Transverse colon (tissue), 4 donors: ENCODE measurements around the gene CEACAM16. TPM values are rescaled to one million over a fixed set of nuclear protein-coding genes. Genes with fewer than 3 reads are reported as not detected.
"Not testable (repeated sequence)": the region's sequence is repeated elsewhere in the genome, so short reads cannot be mapped to it uniquely, and the experiment has no call there.

Experiments used
- DNase-seq: peaks from one replicate; pipeline ENCODE4 v3.0.0-alpha.2; 2019
- H3K27ac ChIP-seq, 4 donors: fragments of 200-600 bp; sonication (generic); 2 replicates each; pipeline ENCODE4 v1.5.1; 2016 to 2018; ENCODE audit warnings: inconsistent platforms in 4 of 4
- H3K27me3 ChIP-seq: fragments of 200-600 bp; sonication (generic); 2 replicates; pipeline ENCODE4 v1.5.1; 2017; ENCODE audit warnings: inconsistent platforms
- H3K36me3 ChIP-seq, 4 donors: fragments of 200-600 bp; sonication (generic); 2 replicates each; pipeline ENCODE4 v1.5.1; 2017 to 2019; ENCODE audit warnings: inconsistent platforms in 4 of 4
- H3K4me1 ChIP-seq, 4 donors: fragments of 200-600 bp; sonication (generic); 2 replicates each; pipeline ENCODE4 v1.5.1; 2017 to 2020; ENCODE audit warnings: inconsistent platforms in 4 of 4
- H3K4me3 ChIP-seq, 4 donors: fragments of 200-600 bp; sonication (generic); 1 replicate in 1 of 4; 2 replicates in 3 of 4; pipeline versions ENCODE4 v1.5.1 to v1.6.1; 2017 to 2019; ENCODE audit warnings: inconsistent platforms in 4 of 4
- H3K9me3 ChIP-seq, 2 donors: fragments of 200-600 bp; sonication (generic); 2 replicates each; pipeline ENCODE4 v1.5.1; 2017 to 2019; ENCODE audit warnings: inconsistent platforms in 2 of 2
- CTCF ChIP-seq, 5 experiments: fragments of 200-600 bp in 3 of 5; fragments of 450-650 bp in 2 of 5; sonication (generic) in 3 of 5; IDR thresholded peaks; 1 replicate in 2 of 5; 2 replicates in 3 of 5; pipeline ENCODE4 v1.5.1; 2016 to 2017; ENCODE audit warnings: antibody characterized with exemption in 5 of 5, inconsistent platforms in 3 of 5, mild to moderate bottlenecking in 2 of 5, moderate library complexity in 1 of 5
- EP300 ChIP-seq: sonication (generic); formaldehyde crosslinking; IDR thresholded peaks from one replicate; pipeline ENCODE4 v1.6.1; 2017; ENCODE audit warnings: antibody characterized with exemption, low read depth
- POLR2A ChIP-seq: fragments of 450-650 bp; IDR thresholded peaks from one replicate; pipeline ENCODE4 v1.6.1; 2016; ENCODE audit warnings: antibody characterized with exemption, mild to moderate bottlenecking, moderate library complexity
- POLR2AphosphoS5 ChIP-seq, 3 donors: sonication (generic); formaldehyde crosslinking; IDR thresholded peaks; one replicate each; pipeline ENCODE4 v1.6.1; 2016; ENCODE audit warnings: antibody characterized with exemption in 3 of 3
- WGBS, 2 donors: methylation state at CpG; one replicate each; pipeline ENCODE4 v1.1.5; 2018; ENCODE audit warnings: low coverage in 1 of 2; 5-methylcytosine and 5-hydroxymethylcytosine counted together
- in situ Hi-C, 4 donors: fragments of 200-750 bp; cut with MboI; loops; one replicate each; pipeline versions ENCODE4 v1.15.0 to v1.15.1; 2017; ENCODE audit warnings: low sequenced_read_pairs in 3 of 4, low pct_ligation_motif_present in 1 of 4, low pct_unique_long_range_greater_than_20kb in 1 of 4
- intact Hi-C: fragments of 100-400 bp; cut with DNase I; formaldehyde crosslinking; loops from one replicate; pipeline ENCODE4 v1.15.1; 2023; ENCODE audit warnings: low total_unique reads
- total RNA-seq, 4 donors: library from RNA; depleted of rRNA; stranded (reverse); fragments of >200 nt; gene quantifications; one replicate each; pipeline ENCODE4 v1.1.0, GENCODE V29; 2016

CEACAM16 gene
- total RNA-seq, 4 donors from 2014 or later, result not detected

GRCh38 chr19:44663996-44664395, 35.0 kb upstream of the CEACAM16 start:
- in situ Hi-C loops (loop anchor here in 1 of 4 donors (5.0 kb wide), 1 partner anchor 92 kb away; no protein-coding TSS in a partner anchor), intact Hi-C loops (no loop called here)
- H3K27me3 ChIP-seq, result no peaks in the 10 kb centered on the region
- no peaks in the 10 kb centered on the region for H3K9me3 ChIP-seq
- DNase-seq, result no peak
- H3K4me3 ChIP-seq, result no peak overlapping the region
- no peak for TF ChIP-seq POLR2AphosphoS5 (IDR thresholded peaks at IDR 0.05)
- TF ChIP-seq POLR2A, result no peak
- TF ChIP-seq EP300, result no peak
- no peak for TF ChIP-seq CTCF (IDR thresholded peaks at IDR 0.05)
- no peaks in the 10 kb centered on the region for H3K4me1 ChIP-seq
- no peak overlapping the region for H3K27ac ChIP-seq
- 97% methylated on average over 5 of the region's 5 CpGs; no CpG with 5 or more reads in 1 of the 2 donors for WGBS, 2 donors
- peaks cover 0 to 19% (median 9%) of the 10 kb centered on the region in 4 donors for H3K36me3 ChIP-seq

- intact Hi-C loops, result no loop called here
- 94 to 100% methylated on average over 2 to 10 of the region's 10 CpGs for WGBS, 2 donors
- H3K9me3 ChIP-seq, result no peaks in the 10 kb centered on the region
- no peak overlapping the region for H3K27ac ChIP-seq
- DNase-seq, result no peak
- peaks cover 0 to 15% (median 6%) of the 10 kb centered on the region in 4 donors for H3K36me3 ChIP-seq
- no peak overlapping the region for H3K4me3 ChIP-seq
- TF ChIP-seq POLR2AphosphoS5 (IDR thresholded peaks at IDR 0.05) (no peak), POLR2A (no peak), EP300 (no peak), CTCF (IDR thresholded peaks at IDR 0.05) (no peak)
- in situ Hi-C loops, result loop anchor here in 1 of 4 donors (5.0 kb wide), 1 partner anchor 93 kb away; no protein-coding TSS in a partner anchor
- H3K27me3 ChIP-seq, result no peaks in the 10 kb centered on the region
- no peaks in the 10 kb centered on the region for H3K4me1 ChIP-seq
These were observed 34.0 kb upstream of the CEACAM16 start for GRCh38 chr19:44664976-44665375.

- Histone ChIP-seq H3K9me3 (no peaks in the 10 kb centered on the region), H3K4me1 (no peaks in the 10 kb centered on the region), H3K4me3 (no peak overlapping the region), H3K27me3 (no peaks in the 10 kb centered on the region), H3K36me3 (peaks cover 0 to 7% (median 1%) of the 10 kb centered on the region in 4 donors), H3K27ac (no peak overlapping the region)
- no peak for DNase-seq
- WGBS, 2 donors, result 79 to 88% methylated on average over 5 to 7 of the region's 7 CpGs
- in situ Hi-C loops, result no loop called here
- TF ChIP-seq POLR2A, result no peak
- TF ChIP-seq CTCF (IDR thresholded peaks at IDR 0.05), result no peak
- TF ChIP-seq POLR2AphosphoS5 (IDR thresholded peaks at IDR 0.05), result no peak
- no peak for TF ChIP-seq EP300
- intact Hi-C loops, result no loop called here
These were observed 31.9 kb upstream of the CEACAM16 start for GRCh38 chr19:44666852-44667556.

GRCh38 chr19:44668985-44669764, 29.8 kb upstream of the CEACAM16 start:
- no peak overlapping the region for H3K4me3 ChIP-seq
- intact Hi-C loops, result no loop called here
- no peaks in the 10 kb centered on the region for H3K4me1 ChIP-seq
- DNase-seq, result no peak
- no peaks in the 10 kb centered on the region for H3K9me3 ChIP-seq
- H3K27me3 ChIP-seq, result no peaks in the 10 kb centered on the region
- H3K27ac ChIP-seq, result no peak overlapping the region
- TF ChIP-seq POLR2AphosphoS5 (IDR thresholded peaks at IDR 0.05), result no peak
- TF ChIP-seq POLR2A, result no peak
- TF ChIP-seq CTCF (IDR thresholded peaks at IDR 0.05), result no peak
- no peak for TF ChIP-seq EP300
- 80 to 83% methylated on average over 1 to 2 of the region's 2 CpGs for WGBS, 2 donors
- in situ Hi-C loops, result no loop called here
- H3K36me3 ChIP-seq, result no peaks in the 10 kb centered on the region

- 60 to 97% methylated on average over 1 to 2 of the region's 2 CpGs for WGBS, 2 donors
- H3K27ac ChIP-seq, H3K4me3 ChIP-seq, H3K4me1 ChIP-seq, DNase-seq, intact Hi-C loops, H3K27me3 ChIP-seq, in situ Hi-C loops, H3K9me3 ChIP-seq, H3K36me3 ChIP-seq: not testable (repeated sequence)
These were observed 28.9 kb upstream of the CEACAM16 start for GRCh38 chr19:44670027-44670426.
